WERI-Rb-1 (cell line): ENCODE results near the gene RRAS.
"Not testable (repeated sequence)": the region's sequence is repeated elsewhere in the genome, so short reads cannot be mapped to it uniquely, and the experiment has no call there.

Experiments used
- DNase-seq: peaks from one replicate; pipeline ENCODE4 v3.0.0-alpha.2; 2020
- H3K27ac ChIP-seq: fragments of 250-450 bp; sonication (Bioruptor Pico); 2 replicates; pipeline ENCODE4 v1.5.1; 2020; ENCODE audit warnings: mild to moderate bottlenecking, moderate library complexity
- H3K27me3 ChIP-seq: fragments of 250-450 bp; sonication (Bioruptor Pico); 2 replicates; pipeline ENCODE4 v1.5.1; 2021; ENCODE audit warnings: mild to moderate bottlenecking, low read depth, moderate library complexity; ENCODE audit not compliant: insufficient read depth, severe bottlenecking
- H3K36me3 ChIP-seq: fragments of 250-450 bp; sonication (Bioruptor Pico); 2 replicates; pipeline ENCODE4 v1.5.1; 2020; ENCODE audit warnings: mild to moderate bottlenecking, moderate library complexity
- H3K4me3 ChIP-seq: 2 replicates; pipeline ENCODE4 v1.5.1; 2011; ENCODE audit warnings: low read depth, mild to moderate bottlenecking, control low read depth, low read length
- H3K9me3 ChIP-seq: fragments of 250-450 bp; sonication (Bioruptor Pico); 2 replicates; pipeline ENCODE4 v1.5.1; 2021; ENCODE audit warnings: mild to moderate bottlenecking, moderate library complexity; ENCODE audit not compliant: severe bottlenecking
- TF ChIP-seq, protein P1 (sequence below): IDR thresholded peaks from 2 replicates; pipeline ENCODE4 v1.5.1; 2011; ENCODE audit warnings: low read depth, mild to moderate bottlenecking, control low read depth, inconsistent platforms, low read length

The RRAS gene

GRCh38 chr19:49626226-49626625, 13.7 kb downstream of the RRAS start:
- Histone ChIP-seq H3K27ac (no peak overlapping the region), H3K27me3 (no peaks in the 10 kb centered on the region), H3K4me3 (no peak overlapping the region), H3K9me3 (no peaks in the 10 kb centered on the region), H3K36me3 (peaks cover 44% of the 10 kb centered on the region)
- TF ChIP-seq, protein P1, sequence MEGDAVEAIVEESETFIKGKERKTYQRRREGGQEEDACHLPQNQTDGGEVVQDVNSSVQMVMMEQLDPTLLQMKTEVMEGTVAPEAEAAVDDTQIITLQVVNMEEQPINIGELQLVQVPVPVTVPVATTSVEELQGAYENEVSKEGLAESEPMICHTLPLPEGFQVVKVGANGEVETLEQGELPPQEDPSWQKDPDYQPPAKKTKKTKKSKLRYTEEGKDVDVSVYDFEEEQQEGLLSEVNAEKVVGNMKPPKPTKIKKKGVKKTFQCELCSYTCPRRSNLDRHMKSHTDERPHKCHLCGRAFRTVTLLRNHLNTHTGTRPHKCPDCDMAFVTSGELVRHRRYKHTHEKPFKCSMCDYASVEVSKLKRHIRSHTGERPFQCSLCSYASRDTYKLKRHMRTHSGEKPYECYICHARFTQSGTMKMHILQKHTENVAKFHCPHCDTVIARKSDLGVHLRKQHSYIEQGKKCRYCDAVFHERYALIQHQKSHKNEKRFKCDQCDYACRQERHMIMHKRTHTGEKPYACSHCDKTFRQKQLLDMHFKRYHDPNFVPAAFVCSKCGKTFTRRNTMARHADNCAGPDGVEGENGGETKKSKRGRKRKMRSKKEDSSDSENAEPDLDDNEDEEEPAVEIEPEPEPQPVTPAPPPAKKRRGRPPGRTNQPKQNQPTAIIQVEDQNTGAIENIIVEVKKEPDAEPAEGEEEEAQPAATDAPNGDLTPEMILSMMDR: no peak
- no peak for DNase-seq

DNA sequence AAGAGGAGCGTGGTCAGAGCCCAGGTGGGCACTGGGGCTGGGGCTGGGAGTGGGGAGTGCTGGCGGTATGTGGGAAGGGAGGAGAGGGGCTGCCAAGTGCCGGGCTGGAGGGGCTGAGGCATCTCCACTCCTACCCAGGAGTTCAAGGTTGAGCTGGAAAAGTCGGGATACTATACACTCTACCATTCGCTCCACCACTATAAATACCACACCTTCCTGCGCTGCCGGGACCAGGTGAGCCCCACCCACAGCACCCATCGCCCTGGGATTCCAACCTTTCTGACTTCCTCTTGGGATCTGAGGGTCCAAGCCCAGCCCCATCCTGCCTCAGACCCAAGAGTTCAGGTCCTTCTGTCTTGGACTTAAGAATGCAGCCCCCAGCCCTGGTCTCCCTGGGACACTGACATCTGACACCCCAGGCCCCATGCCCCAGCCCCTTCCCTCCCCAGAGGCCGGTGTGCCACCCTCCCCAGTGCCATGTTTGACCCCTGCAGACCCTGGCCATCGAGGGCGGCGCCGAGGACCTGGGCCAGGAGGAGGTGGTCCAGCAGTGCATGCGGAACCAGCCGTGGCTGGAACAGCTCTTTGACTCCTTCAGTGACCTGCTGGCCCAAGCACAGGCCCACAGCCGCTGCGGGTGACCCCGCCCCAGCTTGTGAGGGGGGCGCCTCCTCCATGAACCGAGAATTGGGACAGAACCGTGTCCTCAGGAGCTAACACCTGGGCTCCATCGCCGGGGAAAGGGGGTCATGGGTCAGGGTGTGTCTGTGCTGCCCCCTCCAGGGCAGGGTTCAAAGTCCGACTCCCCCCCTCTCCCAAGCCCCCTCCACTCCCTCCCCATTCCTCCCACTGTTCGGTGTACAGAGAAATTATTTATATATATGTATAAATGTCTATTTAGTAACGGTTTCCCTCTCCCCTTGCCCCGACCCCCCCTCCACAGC, 14.7 kb downstream of the RRAS start:
- Histone ChIP-seq H3K27ac (no peak overlapping the region), H3K9me3 (no peaks in the 10 kb centered on the region), H3K27me3 (no peaks in the 10 kb centered on the region), H3K4me3 (no peak overlapping the region), H3K36me3 (peaks cover 45% of the 10 kb centered on the region)
- TF ChIP-seq, protein P1: no peak
- DNase-seq: no peak

DNA sequence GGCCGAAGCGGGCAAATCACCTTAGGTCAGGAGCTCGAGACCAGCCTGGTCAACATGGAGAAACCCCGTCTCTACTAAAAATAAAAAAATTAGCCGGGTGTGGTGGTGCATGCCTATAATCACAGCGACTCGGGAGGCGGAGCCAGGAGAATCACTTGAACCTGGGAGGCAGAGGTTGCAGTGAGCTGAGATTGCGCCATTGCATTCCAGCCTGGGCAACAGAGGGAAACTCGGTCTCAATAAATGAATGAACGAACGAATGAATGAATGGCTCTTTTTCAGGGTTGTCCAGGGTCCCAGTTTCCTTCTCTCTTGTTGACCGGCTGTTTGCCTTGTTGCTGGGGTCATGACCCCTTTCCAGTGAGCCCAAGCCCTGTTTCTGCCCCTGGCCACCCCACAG, 22.1 kb downstream of the RRAS start:
- not testable (repeated sequence) for H3K27me3 ChIP-seq, H3K9me3 ChIP-seq, H3K27ac ChIP-seq, DNase-seq, H3K4me3 ChIP-seq
- H3K36me3 ChIP-seq: peaks cover 69% of the 10 kb centered on the region

DNA sequence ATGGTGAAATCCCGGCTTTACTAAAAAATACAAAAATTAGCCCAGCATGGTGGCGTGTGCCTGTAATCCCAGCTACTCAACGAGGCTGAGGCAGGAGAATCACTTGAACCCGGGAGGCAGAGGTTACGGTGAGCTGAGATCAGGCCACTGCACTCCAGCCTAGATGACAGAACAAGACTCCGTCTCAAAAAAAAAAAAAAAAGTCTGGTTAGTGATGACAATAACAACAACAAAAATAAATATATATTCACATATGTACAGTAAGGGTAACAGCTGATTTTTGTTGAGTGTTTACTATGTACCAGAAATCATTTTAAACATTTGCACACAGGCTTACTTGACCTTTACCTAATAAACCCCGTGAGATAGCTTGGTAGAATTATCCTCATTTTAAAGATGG, 23.0 kb downstream of the RRAS start:
- TF ChIP-seq, protein P1: no peak
- no peaks in the 10 kb centered on the region for H3K9me3 ChIP-seq
- no peak for DNase-seq
- H3K36me3 ChIP-seq: peaks cover 69% of the 10 kb centered on the region
- no peak overlapping the region for H3K27ac ChIP-seq
- H3K27me3 ChIP-seq: no peaks in the 10 kb centered on the region
- no peak overlapping the region for H3K4me3 ChIP-seq

GRCh38 chr19:49616532-49616931, 23.4 kb downstream of the RRAS start:
- H3K36me3 ChIP-seq: peaks cover 65% of the 10 kb centered on the region
- no peaks in the 10 kb centered on the region for H3K27me3 ChIP-seq
- TF ChIP-seq, protein P1: no peak
- DNase-seq: no peak
- H3K9me3 ChIP-seq: no peaks in the 10 kb centered on the region
- H3K4me3 ChIP-seq: no peak overlapping the region
- H3K27ac ChIP-seq: no peak overlapping the region

GRCh38 chr19:49615861-49616260, 24.1 kb downstream of the RRAS start:
- H3K27me3 ChIP-seq: no peaks in the 10 kb centered on the region
- no peak for DNase-seq
- H3K9me3 ChIP-seq: no peaks in the 10 kb centered on the region
- H3K4me3 ChIP-seq: no peak overlapping the region
- TF ChIP-seq, protein P1: no peak
- H3K36me3 ChIP-seq: peaks cover 68% of the 10 kb centered on the region
- H3K27ac ChIP-seq: no peak overlapping the region
